ENCODE results near the gene ARL4C.
A peak's percentile ranks its signal among the peaks of the same experiment; 100 is the strongest.
"Not testable (repeated sequence)": the region's sequence is repeated elsewhere in the genome, so short reads cannot be mapped to it uniquely, and the experiment has no call there.

ARL4C gene

DNA sequence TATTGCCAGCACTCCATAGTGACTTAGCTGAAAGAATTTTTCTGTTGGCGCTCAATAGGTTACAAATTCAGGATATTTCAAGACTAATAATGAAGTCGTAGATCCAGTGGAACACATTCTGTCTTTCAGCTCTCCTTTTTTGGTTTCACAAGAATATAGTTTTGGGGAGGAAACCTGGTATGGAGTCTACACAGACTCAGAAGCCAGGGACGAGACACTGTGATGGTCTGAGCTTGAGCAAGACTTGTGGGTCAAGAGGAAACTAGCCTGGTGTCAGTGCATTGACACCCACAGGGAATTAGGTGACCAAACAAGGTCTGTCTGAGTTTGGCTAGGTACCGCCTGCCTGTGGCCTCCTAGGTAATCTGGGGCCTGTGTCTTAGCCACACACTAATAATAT, 26.9 kb downstream of the ARL4C start:
- no peak for DNase-seq

DNA sequence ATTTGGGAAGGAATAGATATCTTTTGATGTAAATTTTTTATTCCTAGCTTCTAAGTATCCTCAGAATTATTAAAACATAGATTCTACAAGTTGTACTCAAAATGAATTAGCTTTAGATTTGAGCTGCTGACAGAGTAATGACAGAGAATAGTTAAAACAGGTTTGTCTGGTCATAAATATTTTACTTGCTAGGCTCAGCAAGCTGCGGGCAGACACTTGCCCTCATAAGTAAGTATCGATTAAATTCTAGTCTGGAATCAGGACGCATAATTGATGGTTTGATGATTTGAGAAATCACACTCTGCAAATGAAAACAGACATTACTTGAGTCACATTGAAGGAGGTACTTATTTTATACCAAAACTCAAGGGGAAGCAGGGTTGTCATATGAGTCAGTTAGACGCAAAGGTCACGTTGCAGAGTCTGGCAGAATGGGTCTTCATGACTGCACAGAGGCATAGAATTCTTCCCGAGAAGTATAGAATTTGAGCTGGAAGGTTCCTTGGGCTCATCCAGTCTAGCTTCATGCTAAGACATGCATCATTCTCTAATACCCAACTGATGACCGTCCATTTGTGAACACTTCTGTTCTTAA, 27.5 kb downstream of the ARL4C start:
- no peak for DNase-seq

DNA sequence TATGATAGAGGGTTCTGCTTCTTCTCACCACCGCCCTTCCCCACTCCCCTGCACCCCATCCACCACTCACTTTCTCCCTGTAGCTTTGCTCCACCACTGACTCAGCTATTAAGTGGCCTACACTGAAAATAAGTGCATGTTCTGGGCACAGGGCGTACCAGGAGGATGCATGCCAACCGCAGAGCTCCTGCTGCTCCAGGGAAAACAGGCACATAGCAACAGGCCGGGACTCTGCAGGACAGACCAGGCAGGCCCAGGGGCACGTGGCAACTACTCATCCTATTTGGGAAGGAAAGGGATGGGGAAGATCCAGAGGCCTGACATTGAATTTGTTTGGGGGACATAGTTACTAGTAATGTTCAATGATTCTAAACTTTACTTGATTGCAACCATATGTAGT, 28.4 kb downstream of the ARL4C start:
- no peak for DNase-seq

DNA sequence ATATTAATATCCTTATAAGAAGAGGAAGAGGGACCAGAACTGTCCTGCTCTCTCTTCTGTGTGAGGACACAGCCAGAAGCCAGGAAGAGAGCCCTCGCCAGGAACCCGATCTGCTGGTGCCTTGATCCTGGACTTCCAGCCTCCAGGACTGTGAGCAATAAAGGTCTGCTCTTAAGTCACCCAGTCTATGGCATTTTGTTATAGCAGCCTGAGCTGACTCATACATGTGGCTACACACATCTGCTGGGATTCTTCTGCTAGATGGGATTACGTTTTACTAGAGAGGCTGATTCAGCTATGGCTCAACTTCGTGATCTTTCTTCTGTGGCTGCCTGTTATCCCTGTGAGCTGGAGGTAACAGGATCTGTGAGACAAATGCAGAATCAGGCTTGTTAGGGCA, 29.6 kb downstream of the ARL4C start:
- no peak for DNase-seq

- DNase-seq: no peak
These were observed 32.6 kb downstream of the ARL4C start for GRCh38 chr2:234464291-234464645.

GRCh38 chr2:234463626-234464290, 33.1 kb downstream of the ARL4C start:
- peak; percentile 89 for DNase-seq

GRCh38 chr2:234462218-234462992, 34.5 kb downstream of the ARL4C start:
- DNase-seq: no peak

- DNase-seq: peak; percentile 51
These were observed 37.4 kb downstream of the ARL4C start for GRCh38 chr2:234459401-234460009.

DNA sequence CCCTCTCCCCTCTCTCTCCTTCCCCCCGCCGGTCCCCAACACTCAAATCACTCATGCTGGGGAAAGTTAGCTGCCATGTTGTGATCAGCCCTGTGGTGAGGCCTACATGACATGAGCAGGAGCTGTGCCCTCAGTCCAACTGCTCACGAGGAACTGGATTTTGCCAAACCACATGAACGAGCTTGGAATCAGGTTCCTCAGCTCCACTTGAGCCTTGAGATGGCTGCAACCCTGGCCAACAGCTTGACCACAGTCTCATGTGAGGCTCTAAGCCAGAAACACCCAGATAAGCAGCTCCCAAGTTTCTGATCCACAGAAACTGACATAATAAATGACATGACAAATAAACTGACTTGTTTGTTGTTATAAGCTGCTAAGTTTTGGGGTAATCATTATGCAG, 38.4 kb downstream of the ARL4C start:
- DNase-seq: peak; percentile 29

GRCh38 chr2:234457421-234457820, 39.5 kb downstream of the ARL4C start:
- DNase-seq: no peak

DNA sequence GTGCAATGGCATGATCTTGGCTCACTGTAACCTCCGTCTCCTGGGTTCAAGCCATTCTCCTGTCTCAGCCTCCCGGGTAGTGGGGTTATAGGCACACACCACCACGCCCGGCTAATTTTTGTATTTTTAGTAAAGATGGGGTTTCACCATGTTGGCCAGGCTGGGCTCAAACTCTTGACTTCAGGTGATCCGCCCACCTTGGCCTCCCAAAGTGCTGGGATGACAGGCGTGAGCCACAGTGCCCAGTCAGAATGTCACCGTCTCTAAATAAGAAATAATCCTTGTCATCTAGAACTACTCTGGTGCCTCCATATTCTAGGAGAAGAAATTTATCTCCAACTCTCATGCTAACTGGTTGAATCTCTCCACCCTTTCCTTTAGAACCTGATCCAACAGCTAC, 41.6 kb downstream of the ARL4C start:
- not testable (repeated sequence) for DNase-seq

DNA sequence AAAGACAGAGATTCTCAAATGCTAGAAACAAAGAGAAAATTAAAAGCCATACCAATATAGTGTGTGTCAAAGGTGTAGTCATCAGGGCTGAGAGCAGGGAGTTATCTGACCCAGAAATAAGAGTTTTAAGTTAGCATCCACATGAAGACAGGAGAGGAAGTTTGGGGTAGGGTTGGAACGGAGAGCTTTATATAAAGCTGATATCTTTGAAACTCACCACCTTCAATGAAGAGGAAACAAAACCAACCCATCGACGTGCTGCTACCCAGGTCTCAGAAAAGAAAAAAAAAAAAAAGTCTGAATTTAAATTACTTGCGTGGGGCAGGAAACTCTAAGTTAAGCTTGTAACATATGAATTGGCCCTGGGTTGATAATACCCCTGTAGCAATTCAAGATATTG, 42.4 kb downstream of the ARL4C start:
- DNase-seq: no peak

GRCh38 chr2:234453216-234453615, 43.7 kb downstream of the ARL4C start:
- no peak for DNase-seq

GRCh38 chr2:234451852-234452625, 44.8 kb downstream of the ARL4C start:
- DNase-seq: no peak

DNA sequence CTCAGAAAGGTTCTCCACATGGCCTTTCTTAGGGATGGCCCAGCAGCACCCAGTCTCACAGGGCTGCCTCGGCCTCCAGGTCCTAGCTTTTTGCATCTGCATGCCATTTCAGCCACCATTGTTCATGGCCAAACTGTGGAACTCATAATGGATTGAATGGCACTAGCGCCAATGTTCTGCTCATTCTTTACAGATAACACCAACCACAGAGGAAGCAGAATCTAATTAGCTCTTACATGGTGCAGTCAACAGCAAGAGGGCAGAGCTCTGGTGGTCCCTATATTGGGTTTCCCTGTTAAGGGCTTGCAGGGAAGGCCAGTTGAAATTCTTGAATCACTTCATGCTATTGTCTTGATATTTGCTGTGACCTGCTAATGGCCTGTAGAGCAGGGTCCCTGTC, 45.6 kb downstream of the ARL4C start:
- no peak for DNase-seq

DNA sequence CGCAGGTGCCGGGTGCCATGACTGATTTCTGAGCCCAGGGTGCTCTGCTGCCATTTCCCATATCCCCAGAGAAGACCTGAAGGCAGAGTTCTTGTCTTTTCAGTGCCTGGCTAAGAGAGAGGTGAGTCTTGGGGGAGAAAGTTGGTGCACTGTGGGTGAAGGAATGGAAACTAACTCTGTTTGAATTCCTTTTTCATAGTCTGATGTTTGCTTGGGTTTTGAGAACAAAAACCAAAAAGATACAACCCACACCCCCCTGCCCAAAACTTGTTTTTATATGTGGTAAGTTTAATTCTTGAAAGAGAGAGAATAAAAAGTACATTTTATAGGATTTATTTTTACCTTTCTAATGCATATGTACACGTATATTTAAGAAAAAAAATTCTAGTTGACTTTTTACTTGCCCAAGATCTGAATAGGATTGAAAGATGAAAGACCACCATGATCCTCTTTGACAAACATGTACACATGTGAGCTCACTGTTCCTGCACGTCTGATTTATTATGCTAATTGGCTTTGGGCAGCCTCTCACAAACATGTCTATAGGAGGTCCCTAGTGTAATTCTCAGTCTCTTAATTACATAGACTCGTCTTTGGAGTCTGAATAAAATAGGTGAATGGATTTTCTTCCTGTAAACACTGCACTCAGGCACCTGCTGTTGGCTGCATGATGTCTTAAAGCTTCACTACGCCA, 46.3 kb downstream of the ARL4C start:
- no peak for DNase-seq

GRCh38 chr2:234448506-234449184, 48.2 kb downstream of the ARL4C start:
- DNase-seq: no peak

GRCh38 chr2:234447963-234448362, 48.9 kb downstream of the ARL4C start:
- DNase-seq: no peak

- no peak for DNase-seq
These were observed 49.7 kb downstream of the ARL4C start for GRCh38 chr2:234447189-234447588.

GRCh38 chr2:234446404-234447076, 50.3 kb downstream of the ARL4C start:
- no peak for DNase-seq

DNA sequence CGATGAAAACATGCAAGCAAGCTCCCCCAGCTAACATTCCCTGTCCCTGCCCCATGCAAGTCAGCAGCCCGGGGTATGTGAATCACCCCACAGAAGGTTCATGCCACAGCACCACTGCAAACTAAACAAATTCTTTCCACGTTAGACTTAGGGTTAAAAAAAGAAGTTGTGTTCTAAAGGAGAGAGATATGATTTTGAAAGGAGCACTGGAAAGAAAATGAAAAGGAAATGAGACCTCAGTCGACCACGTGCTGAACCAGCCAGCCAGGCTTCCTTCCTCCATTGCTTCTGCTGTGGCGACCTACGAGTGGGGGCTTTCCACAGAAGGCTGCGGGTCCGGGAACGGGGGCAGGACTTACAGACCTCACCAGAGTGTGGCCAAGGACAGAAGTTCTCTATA, 52.0 kb downstream of the ARL4C start:
- no peak for DNase-seq
